Activated effector memory CD4-positive, alpha-beta T cell treated with Interleukin-2 at 50 U/mL for 16 hours (primary cell): ENCODE measurements around the gene GPC6.

Source experiments
- DNase-seq: peaks from one replicate; pipeline ENCODE4 v3.0.0-alpha.2; 2020

GPC6 gene

GRCh38 chr13:94408314-94409036, 1181.9 kb downstream of the GPC6 start:
- no peak for DNase-seq

GRCh38 chr13:94411747-94412146, 1185.1 kb downstream of the GPC6 start:
- no peak for DNase-seq

- DNase-seq = no peak
Measured at GRCh38 chr13:94412870-94413597, 1186.4 kb downstream of the GPC6 start.

- DNase-seq = no peak
Measured at GRCh38 chr13:94413598-94413944, 1187.0 kb downstream of the GPC6 start.

- no peak for DNase-seq
Measured at GRCh38 chr13:94414141-94414540, 1187.5 kb downstream of the GPC6 start.

- no peak for DNase-seq
Measured at GRCh38 chr13:94414708-94415107, 1188.1 kb downstream of the GPC6 start.

- DNase-seq = no peak
Measured at GRCh38 chr13:94415500-94416237, 1189.1 kb downstream of the GPC6 start.

- no peak for DNase-seq
Measured at GRCh38 chr13:94416454-94417080, 1190.0 kb downstream of the GPC6 start.

GRCh38 chr13:94417294-94417693, 1190.7 kb downstream of the GPC6 start:
- no peak for DNase-seq

- no peak for DNase-seq
Measured at GRCh38 chr13:94419304-94419924, 1192.8 kb downstream of the GPC6 start.

- no peak for DNase-seq
Measured at GRCh38 chr13:94419925-94420305, 1193.3 kb downstream of the GPC6 start.

- DNase-seq = no peak
Measured at GRCh38 chr13:94427313-94427953, 1200.8 kb downstream of the GPC6 start.

GRCh38 chr13:94431574-94431973, 1205.0 kb downstream of the GPC6 start:
- DNase-seq = no peak

- no peak for DNase-seq
Measured at GRCh38 chr13:94431987-94432386, 1205.4 kb downstream of the GPC6 start.

- DNase-seq = no peak
Measured at GRCh38 chr13:94433055-94433961, 1206.7 kb downstream of the GPC6 start.

- no peak for DNase-seq
Measured at GRCh38 chr13:94435604-94436226, 1209.1 kb downstream of the GPC6 start.

GRCh38 chr13:94444826-94445225, 1218.2 kb downstream of the GPC6 start:
- no peak for DNase-seq

- DNase-seq = no peak
Measured at GRCh38 chr13:94454334-94454733, 1227.7 kb downstream of the GPC6 start.

GRCh38 chr13:94454906-94455305, 1228.3 kb downstream of the GPC6 start:
- DNase-seq = no peak

- no peak for DNase-seq
Measured at GRCh38 chr13:94455414-94455813, 1228.8 kb downstream of the GPC6 start.
